CD4-positive, alpha-beta T cell treated with Interleukin-21 for 1 hour (primary cell): ENCODE results near the gene LDLRAP1.

Experiments used
- DNase-seq: peaks from one replicate; pipeline ENCODE4 v3.0.0-alpha.2; 2020

The LDLRAP1 gene, protein sequence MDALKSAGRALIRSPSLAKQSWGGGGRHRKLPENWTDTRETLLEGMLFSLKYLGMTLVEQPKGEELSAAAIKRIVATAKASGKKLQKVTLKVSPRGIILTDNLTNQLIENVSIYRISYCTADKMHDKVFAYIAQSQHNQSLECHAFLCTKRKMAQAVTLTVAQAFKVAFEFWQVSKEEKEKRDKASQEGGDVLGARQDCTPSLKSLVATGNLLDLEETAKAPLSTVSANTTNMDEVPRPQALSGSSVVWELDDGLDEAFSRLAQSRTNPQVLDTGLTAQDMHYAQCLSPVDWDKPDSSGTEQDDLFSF

DNA sequence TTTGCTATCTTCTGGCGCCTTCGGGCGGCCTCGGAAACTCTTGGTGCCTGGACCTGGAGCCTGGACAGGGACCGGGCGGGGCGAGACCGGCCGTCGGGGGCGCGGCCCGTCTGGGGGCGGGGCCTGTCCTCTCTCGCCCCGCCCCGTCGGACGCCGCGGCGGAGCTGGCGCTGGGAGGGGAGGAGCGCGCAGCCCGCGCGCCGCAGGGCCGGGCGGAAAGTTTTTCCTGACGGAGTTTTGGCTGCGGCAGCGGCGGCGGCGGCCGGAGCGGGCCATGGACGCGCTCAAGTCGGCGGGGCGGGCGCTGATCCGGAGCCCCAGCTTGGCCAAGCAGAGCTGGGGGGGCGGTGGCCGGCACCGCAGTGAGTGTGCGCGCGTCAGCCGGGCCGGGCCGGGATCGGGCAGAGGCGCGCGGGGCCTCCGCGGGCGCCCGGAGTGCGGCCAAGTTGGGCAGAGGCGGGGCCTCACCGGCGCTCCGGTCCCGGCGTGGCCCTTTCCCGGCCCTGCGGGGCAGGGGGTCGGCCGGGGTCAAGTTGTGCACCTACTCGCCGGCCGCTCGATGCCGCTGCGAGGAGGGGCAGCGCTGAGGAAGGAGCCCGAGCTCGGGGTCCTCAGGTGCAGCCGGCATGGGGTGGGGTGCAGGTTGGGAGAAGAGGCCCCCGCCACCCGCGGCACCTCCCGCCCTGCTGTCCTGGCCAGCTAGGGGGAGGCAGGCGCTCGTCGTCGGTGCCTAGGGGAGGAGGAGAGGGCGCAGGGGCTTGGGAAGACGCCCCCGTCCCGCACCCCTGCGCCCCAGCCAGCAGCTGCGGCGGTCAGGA lies at the start of gene LDLRAP1:
TSS of gene LDLRAP1 (plus strand) at position 182 of the 818 bp plus-strand sequence. CDS start at position 275, 93 bp downstream.
- peak; percentile 66 for DNase-seq

DNA sequence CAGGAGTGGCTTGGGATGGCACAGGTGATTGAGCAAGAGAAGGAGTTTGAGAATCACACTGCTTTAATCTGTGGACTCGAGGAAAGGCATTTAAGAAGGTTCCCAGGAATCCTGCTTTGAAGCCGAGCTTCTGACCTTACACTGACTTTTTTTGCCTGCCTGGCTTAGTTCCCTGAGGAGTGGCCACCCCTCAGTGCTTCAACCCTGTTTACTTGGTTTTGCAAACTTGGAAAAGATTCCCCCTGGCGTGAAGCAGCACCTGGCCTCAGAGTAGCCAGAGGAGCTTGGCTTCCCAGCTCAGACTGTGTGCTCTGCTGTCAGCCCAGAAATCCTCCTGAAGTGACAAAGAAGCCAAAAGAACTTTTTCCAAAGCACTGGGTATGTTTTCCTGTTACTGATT lies 48.5 kb upstream of the LDLRAP1 start:
- DNase-seq: no peak

DNA sequence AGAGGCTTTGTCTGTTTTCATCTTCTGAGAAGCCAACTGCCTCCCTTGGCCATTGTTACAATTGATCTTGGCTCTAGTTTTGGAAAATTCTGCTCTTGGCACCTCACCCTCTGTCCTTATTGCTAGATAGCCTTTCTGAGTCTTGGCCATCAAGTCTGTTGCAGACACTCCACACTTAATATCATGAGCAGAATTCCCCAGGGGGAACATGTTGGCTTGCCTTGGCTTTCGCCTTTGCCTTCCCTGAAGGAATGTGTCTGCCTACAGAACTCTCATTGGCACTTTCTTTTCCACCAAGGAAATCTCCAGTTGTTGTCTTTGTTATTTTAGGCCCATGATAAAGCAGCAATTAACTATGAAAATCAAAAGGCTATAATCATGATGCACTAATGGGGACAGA lies 42.7 kb upstream of the LDLRAP1 start:
- DNase-seq: no peak

DNA sequence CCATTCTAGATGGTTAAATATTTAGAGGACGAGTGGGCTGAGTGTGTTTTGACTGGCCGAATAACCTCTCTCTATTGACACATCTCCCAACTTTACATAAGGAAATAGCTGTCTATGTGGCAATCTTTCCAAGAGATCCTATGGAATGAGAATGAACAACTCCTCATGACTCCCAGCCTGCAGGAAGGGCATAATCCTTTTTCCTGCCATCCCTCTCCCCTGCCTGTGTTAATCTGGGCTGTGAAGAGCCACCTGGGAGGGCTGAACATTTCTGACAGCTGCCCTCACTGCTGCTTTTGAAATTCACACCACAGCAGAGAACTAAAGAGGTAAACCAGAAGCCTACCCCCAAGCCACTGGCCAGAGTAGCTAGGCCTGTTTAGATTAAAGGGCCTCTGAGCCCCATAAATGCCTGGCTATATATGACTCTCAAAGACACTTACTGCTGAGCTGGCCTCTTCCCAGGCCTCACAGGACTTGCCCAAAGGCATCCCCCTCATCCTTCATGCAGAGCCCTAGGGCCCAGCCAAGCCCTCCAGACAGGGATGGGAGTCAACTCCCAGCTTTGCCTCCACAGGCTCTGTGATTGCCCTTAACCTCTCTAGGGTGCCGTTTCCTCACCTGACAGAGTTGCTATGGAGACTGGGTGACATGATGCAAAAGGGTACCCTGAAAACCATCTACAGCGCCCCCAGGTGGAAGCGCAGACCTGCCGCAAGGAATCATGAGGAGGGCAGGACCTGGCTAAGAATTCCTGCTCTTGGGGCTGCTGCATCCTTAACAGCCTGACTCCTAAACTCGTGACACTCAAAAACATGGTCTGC lies 42.0 kb upstream of the LDLRAP1 start:
- DNase-seq: peak; percentile 14

DNA sequence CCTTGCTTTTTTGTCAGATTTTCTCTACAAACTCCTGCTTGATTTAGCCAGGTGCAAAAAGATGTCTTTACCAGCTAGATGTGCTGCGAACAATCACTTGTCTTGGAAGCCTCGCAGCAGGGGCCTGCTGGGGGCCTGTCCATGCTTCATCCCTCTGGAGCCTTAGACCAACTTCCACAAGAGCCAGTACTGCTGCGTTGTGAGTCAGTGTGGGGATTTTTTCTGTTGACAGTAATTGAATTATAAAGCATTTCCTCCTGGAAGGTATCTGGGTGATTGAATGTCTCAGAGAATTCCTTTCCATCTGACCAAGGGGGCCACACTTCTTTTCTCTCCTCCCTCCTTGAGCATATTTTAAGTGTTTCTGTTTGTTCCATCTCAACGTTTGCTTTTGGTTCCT lies 40.4 kb upstream of the LDLRAP1 start:
- DNase-seq: no peak

DNA sequence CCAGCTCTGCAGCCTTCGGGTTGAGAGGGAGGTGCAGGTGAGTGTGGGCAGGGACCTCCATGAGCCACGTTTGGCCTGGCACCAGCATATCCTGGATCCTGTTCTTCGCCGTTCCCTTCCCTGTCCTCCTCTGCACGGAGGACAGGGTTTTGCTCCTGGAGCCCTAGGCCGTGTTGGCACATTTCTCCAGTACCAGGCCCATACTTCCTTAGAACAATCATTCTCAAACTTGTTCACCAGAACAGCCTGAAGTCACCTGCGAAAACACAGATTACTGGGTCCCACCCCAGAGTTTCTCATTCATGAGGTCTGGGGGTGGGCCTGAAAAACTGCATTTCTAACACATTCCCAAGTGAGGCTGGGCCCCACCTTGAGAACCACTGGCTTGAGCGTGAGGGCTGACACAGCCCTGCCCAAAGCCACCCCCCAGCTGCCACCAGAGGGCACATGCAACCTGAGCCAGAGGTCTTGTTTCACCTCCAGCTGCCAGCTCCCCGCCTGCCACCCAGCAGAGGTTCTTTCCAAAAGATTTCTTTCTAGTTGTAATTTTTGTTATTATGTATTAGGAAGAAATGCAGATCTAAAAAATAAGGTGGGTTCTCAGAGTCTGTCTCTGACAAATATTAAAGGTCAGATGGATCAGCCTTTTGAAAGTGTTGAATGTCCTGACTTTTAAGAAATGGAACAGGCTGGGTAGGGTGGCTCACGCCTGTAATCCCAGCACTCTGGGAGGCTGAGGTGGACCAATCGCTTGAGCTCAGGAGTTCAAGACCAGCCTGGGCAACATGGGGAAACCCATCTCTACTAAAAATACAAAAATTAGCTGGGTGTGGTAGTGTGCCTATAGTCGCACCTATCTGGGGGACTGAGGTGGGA lies 39.6 kb upstream of the LDLRAP1 start:
- peak; percentile 72 for DNase-seq

DNA sequence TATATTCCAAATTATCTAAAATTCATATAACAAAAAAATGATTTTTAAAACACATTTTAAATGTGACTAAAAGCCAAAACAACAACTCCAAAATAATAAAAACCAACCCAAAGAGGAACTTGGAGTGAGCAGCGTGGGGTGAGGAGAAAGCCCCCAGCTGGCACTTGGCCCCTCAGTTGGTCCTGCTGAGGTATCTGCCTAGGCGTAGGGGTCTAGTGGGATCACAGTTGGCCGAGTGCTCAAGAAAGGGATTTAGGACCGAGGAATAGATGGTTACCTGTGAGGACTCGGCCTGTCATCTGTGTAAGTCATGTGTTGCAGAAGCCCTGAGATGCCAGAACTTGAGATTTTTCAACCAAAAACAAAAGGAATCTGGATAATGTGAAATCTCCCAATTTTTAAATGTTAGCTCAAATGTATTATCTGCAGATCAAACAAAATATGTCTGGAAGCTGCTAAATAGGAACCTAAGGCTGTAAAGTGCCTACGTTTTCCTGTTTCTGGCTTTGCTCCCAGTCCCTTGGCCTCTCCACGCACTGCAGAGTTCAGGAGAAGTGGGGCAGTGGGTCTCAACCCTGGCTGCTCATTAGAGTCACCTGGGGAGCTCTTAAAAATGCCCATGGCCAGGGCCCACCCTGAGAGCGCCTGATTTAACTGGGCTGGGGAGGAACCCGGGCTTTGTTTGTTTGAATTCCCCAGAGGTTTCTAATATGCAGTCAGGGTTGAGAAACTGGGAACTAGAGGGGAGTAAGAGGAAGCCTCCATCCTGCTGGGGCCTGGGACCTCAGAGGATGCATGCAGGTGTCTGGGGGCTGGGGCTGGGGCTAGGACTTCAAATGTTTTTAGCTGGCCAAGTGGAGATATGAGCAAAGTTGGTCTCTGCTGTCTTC lies 38.5 kb upstream of the LDLRAP1 start:
- no peak for DNase-seq

DNA sequence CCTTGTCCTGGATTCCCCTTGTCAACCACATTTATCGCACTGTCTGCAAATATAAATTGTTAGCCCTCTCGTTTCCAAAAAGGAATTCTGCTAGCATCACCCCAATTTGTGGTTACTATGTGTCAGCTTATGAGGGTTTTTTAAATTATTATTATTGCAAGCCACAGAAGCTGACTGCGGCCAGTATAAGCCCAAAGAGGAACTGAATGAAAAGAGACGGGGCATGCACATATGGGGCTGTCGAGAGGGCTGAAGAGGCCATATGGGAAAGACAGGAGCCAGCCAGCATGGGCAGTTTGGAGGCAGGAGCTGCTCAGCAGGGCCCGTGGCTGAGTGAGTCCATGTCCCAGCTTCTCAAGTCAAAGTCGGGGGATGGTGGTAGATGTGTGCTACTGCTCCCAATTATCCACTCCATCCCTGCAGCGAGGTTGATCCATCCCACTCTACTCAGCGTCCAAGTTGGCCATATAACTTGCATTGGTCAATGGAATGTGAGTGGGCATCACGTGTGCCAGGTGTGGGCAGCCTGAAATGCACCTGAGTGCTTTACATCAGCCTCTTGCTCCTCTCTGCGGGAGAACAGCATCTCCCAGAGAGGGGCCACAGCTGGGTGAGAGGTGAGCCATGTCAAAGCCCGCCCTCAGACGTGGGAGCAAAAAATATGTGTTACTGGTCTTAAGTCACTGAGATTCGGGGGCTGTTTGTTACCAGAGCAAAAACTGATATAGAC lies 37.6 kb upstream of the LDLRAP1 start:
- no peak for DNase-seq

DNA sequence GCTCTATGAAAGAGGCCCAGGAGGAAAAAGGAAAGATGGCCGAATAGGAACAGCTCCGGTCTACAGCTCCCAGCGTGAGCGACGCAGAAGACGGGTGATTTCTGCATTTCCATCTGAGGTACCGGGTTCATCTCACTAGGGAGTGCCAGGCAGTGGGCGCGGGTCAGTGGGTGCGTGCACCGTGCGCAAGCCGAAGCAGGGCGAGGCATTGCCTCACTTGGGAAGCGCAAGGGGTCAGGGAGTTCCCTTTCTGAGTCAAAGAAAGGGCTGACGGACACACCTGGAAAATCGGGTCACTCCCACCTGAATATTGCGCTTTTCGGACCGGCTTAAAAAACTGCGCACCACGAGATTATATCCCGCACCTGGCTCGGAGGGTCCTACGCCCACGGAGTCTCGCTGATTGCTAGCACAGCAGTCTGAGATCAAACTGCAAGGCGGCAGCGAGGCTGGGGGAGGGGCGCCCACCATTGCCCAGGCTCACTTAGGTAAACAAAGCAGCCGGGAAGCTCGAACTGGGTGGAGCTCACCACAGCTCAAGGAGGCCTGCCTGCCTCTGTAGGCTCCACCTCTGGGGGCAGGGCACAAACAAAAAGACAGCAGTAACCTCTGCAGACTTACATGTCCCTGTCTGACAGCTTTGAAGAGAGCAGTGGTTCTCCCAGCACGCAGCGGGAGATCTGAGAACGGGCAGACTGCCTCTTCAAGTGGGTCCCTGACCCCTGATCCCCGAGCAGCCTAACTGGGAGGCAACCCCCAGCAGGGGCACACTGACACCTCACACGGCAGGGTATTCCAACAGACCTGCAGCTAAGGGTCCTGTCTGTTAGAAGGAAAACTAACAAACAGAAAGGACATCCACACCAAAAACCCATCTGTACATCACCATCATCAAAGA lies 36.6 kb upstream of the LDLRAP1 start:
- DNase-seq: peak; percentile 47

DNA sequence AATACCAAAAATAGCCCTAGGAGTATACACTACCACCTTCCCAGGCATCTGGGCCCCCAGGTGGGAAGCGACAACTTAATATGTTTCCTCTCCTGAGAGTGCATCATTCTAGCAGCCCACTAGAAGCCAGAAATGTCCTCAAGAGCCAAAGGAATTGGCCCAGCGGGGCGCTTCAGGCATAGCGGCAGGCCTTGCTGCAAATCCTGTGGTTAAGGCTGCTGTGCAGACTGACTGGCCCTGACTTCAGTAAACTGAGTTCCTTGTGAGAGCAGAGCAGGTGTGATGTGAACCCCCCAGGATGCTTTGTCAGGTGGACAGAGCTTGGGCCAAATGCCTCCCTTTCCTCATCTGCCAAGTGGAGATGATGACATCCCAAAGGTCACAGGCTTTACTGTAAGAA lies 29.7 kb upstream of the LDLRAP1 start:
- no peak for DNase-seq

DNA sequence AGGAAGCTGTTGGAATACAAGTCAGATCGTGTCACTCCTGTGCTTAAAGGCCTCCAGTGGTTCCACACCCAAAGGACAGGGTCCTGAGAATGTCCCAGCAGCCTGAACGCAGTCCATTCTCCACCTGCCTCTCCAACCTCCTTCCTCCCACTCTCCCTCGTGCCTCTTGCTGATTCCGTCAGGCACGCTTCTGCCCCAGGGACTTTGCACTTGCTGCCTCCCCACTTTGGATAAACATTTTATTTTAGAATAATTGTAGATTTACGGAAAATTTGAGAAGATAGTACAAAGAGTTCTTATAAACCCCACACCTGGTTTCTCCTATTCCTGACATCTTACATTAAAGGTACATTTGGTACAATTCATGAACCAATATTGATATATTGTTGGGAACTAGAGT lies 28.4 kb upstream of the LDLRAP1 start:
- no peak for DNase-seq

DNA sequence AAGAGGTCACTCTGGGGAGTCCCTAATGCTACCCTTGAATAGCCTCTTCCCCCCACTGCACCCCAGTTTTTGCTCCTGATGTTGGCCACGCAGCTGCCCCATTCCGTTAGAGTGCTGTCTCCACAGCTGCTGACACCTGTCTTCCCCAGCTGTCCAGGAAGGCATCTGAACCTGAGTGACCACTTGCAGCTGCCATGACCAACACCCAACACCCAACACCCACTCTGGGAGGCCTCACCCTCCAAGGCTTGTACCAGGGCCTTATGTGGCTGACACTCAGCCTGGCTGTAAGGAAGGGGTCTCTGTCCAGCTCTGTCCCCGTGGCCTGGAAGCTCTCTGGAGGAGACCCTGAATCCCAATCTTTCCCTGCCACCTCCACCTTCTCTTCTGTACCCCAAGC lies 26.7 kb upstream of the LDLRAP1 start:
- DNase-seq: no peak

DNA sequence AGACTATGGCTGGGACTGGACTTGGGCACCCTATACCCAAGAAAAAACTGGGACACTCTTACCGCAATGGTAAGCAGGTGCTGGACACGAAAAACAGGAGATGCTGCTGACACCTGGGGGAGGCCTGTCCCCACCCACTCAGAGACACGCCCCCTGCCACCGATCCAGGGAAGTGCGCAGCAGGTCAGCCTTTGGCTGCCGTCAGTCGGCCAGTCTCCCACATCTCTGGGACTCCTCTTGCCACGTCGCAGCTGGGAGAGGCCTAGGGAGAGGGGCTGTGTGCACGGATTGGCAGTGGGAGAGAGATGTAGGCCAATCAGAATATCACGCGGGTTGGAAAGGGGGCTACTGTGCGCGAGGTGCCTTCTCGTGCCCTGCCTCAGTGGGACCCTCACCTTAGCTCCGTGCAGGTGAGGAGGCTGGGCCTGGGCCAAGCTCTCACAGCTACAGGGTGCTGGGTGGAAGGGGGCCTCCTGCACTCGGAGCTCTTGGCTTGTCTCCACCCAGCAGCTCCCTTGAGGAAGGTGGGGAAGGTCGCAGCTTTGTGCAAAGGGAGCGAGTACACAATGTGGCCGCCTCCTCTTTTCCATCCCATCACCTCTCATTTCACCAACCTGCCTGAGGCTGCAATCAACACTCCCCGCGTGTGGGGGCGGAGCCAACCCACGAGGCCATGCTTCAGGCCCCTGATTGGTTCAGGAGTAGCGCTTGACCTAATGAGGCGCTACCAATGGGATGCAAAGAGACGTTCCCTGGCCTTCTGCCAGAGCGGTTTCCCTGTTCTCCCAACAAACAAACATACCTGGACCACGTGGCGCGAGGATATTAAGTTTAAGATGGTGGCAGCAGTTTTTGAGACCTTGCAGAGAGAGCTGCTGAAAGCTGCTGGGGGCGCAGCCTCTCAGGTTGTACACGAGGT lies 25.7 kb upstream of the LDLRAP1 start:
- no peak for DNase-seq

DNA sequence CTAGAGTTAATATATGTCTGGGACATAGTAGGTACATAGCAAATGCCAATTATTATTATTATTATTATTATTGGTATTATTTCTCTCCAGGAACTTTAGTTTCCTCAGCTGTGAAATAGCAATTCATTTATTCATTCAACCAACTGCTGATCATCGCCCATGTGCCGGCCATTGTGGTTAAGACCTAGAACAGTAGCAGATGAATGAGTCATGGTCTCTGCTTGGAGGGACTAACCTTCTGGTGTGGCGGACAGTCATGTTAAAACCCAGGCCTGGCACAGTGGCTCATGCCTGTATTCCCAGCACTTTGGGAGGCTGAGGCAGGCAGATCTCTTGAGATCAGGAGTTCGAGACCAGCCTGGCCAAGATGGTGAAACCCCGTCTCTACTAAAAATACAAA lies 23.8 kb upstream of the LDLRAP1 start:
- DNase-seq: no peak

DNA sequence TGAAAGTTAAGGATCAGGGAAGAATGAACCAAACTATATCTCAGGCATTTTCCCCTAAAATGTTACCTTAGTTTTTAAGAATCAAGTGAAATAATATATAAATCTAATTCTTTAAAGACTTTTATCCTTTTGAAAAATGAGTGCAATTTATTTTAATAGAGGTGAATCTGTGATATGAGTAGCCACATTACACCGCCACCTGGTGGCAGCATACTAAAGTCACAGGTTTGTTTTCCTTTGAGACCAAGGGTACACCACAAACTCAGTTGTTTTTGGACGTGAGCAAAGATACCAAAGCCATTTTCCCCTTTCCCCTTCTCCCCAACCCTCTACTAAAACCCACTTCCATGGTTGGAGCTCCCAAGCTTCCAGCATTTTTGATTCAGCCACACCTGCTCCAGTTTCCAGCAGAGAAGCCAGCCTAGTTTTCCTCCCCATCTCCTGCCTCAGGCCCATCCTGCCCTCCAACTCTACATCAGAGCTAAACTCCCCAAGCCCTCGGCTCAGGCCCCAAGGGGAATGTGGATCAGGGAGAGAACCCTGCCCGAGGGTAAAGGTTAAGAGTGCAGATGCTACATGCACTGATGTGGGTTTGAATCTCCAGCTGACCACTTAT lies 22.9 kb upstream of the LDLRAP1 start:
- peak; percentile 73 for DNase-seq

DNA sequence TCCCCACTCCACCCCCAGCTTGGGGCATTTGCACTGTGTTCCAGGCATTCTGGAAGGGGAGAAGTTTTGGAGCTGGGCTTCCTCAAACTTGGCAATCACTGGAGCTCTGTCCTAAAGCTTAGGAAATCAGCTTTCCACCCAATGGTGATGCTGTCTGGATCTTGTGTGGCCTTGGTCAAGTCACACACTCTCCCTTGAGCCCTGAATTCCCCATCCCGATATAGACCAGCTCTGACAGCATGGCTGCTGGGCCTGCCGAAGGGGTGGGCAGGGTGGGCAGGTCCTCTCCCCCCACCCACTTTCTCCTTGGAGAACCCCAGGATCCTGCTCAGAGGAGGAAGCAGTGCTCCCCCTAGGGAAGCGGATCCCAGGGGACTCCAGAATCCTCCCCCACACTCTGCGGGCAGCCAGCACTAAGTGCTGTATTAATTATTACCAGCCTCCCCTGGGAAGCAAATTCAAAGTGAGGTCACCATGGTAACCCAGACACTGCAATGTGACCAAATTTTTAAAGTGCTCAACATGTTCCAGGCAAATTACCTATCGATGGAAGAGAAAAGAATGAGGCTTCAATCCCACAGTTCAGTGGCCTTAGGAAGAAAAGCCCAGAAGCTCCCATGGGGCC lies 21.3 kb upstream of the LDLRAP1 start:
- DNase-seq: no peak

DNA sequence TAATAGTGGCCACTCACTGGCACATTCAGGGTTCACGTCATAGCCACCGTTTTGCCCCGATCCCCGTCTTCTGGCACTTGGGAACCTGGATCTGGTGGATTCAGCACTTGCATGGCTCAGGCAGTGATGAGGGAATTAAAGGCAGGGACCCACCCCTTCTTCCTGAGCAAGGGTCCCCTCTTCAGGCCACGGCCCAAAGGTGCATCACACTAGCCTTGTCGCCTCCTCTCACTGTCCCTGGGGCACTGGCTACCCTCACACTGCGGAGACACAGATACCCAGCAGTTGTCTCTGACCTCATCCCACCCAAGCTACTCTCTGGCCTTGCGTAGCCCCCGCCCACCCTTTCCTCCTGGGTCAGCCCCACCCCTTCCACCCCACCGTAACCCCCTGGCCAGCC lies 19.9 kb upstream of the LDLRAP1 start:
- DNase-seq: no peak
